GM19438 (cell line): Measurements from ENCODE around the gene SH3RF1.
"Not testable (repeated sequence)": the region's sequence is repeated elsewhere in the genome, so short reads cannot be mapped to it uniquely, and the experiment has no call there.

Source experiments
- ATAC-seq: cut with Tn5 transposase; IDR thresholded peaks from one replicate; pipeline ENCODE4 v1.9.1; 2021; ENCODE audit warnings: low read depth; ENCODE audit not compliant: unreplicated experiment

SH3RF1 gene

DNA sequence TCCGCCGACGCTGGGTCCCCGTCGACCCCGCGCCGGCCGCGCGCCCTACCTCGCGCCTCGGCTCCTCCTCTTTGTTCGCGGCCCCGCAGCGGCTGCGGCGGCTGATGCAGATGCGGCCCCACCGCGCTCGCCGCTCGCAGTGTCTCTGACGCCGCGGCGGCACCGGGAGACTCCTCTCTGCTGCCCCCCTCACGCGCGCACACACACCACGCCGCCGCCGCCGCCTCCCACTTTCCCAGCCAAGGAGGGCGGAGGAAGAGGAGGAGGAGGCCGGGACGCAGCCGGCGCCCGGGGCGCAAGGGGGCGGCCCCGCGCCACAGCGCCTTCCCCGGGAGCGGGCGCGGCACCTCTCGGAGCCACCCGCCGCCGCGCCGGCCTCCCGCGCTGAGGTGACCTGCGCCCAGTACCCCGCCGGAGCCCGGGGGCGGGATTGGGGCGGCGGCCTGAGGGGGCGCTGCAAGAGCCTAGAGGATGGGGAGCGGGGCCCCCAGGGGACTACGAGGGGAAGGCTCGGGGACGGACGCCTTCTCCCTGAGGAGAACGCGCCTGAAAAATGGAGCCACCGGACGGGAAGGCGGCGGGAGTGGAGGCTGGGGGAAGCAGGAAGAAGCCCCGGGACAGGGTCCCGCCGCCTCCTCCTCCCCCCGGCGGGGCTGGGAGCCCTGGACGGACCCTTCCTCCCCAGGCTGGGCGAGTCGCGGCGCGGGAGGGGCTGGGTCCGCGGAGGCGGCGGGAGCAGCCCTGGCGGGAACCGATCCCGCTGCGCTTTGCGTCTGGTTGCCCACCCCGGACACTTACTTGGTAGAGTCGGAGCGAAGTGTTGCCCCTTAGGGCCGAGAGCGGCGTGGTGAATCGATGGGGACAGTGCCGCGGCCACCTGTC lies at the start of gene SH3RF1:
TSS of gene SH3RF1 (minus strand) at position 147 of the 882 bp plus-strand sequence. CDS start 1,744 bp downstream, outside the sequence.
- peak; percentile 69 for ATAC-seq

DNA sequence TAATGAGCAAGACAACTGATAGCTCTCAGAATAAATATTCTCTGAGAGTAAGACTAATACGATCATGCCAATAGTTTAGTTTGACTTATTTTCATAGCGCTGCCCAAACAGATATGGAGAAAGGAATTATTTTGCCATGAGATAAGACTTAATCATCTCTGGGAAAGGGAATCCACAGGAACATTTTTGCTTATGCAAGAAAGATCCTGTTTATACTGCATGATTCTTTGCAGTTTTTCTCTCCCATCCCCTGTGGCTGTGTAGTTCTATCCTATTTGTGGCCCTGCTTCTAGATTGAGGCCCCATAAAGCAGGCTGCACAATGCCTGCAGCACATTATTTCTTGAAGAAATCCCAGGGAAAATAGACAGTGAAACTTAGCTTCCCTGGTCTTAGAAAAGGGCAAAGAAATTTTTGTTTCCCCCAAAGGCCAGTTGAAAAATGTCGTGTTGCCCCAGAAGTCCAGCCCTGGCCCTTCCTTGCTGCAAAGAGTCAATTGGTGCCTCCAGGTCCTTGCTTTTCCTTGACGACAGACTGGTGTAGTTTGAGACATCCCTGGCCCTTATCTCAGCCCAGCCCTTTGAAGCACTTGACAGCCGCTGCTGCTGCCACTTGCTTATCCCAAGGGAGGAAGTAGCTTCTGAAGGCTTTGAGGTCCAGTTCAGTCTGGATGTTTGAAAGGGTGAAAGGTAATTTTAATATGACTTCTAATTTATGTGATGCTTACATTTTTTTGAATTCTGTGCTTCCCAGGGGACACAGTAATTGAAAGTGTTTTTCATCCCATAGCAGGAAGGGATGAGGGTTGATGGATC lies 45.0 kb upstream of the SH3RF1 start:
- no peak for ATAC-seq

DNA sequence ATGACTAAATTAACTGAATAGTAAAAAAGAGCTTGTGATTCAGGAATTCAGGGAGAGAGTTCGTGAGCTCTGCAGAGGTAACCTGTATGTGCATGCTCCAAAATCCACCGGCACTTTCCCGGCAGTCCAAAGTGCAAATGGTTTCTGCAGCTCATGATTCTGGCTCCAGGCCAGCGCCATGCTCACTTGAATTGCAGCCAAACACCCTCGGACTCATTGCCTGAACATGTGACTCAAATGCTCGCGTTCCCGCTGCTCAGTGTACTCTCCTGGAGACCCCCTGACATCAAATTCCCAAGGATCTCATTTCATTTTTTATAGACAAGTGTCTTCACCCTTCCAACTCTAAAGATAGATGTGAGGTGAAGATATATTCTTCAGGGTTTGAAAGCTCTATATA lies 44.1 kb upstream of the SH3RF1 start:
- ATAC-seq, result no peak

- ATAC-seq, result no peak
These were observed 43.0 kb upstream of the SH3RF1 start for GRCh38 chr4:169313732-169314131.

DNA sequence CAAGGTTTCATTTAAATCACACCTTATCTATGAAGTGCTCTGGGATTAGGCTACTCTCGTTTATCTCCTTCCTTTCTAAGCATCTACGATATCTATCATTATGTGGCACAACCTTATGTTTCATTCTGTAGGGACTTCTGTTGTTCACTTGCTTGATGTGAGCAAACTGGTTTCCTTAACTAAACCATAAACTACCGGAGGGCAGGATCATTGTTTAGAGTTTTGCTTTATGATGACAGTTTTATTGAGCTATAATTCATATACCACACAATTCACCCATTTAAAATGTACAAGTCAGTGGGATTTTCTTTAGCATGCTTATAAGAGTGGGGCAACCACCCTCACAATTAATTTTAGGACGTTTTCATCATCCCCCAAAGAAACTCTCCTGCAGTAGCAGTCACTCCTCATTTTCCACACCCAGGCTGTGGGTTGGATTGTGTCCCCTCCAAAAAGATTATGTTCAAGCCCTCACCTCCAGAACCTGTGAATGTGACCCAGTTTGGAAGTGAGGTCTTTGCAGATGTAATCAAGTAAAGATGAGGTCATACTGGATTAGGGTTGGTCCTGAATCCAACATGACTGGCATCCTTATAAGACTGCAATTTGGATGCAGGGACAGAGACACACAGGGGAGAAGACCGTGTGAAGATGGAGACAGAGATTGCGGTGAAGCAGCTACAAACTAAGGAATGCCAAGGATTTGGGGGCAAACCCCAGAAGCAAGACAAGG lies 42.1 kb upstream of the SH3RF1 start:
- no peak for ATAC-seq

GRCh38 chr4:169311643-169312365 lies 41.0 kb upstream of the SH3RF1 start:
- ATAC-seq, result peak; percentile 96

GRCh38 chr4:169309326-169309967 lies 38.7 kb upstream of the SH3RF1 start:
- ATAC-seq, result no peak

DNA sequence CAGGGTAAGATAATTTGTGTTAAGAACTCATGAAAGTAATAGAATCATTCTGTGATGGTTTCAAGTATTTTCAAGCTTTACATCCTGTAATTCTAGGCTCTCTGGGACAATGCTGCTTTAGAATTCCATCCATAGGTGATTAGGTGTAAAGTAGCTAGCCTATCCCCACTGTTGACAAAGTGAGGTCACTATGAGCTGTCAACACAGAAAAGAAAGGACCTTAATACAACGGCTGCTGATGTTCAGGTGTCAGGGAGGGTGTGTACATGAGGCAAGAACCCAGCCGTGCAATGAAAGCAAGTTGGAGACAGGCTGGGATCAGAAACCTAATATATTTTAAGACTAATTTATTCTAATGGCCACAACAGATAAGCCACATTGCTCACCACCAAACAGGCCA lies 36.8 kb upstream of the SH3RF1 start:
- ATAC-seq, result no peak

GRCh38 chr4:169305651-169306050 lies 34.9 kb upstream of the SH3RF1 start:
- no peak for ATAC-seq

DNA sequence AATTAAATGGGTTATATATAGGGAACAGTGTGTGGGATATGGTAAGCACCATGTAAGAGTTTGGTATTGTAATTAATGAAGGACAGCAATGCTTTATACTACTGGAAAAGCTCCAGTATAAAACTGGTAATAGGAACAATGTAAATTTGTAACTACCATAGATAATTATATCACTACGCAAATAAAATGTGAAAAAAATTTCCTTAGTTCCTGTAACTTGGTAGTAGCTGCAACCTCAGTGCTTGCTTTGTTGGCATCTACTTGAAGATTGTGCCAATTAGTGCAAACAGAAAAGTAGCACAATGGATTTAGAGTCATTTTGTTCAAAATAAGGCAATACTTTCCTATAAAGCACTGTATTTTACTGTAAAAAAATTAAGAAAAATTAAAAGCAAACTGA lies 34.4 kb upstream of the SH3RF1 start:
- no peak for ATAC-seq

DNA sequence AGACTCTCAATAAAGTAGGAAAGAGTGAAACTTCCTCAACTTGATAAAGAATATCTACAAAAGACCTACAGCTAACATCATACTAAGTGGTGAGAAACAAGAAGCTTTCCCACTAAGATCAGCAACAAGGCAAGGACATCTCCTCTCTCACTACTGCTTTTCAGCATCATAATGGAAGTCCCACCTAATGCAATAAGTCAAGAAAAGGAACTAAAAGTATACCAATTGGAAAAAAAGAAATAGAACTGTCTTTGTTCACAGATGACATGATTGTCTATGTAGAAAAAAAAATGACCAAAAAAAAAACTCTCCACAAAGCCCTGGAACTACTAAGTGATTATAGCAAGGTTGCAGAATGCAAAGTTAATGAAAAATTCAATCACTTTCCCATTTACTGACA lies 25.1 kb upstream of the SH3RF1 start:
- no peak for ATAC-seq

DNA sequence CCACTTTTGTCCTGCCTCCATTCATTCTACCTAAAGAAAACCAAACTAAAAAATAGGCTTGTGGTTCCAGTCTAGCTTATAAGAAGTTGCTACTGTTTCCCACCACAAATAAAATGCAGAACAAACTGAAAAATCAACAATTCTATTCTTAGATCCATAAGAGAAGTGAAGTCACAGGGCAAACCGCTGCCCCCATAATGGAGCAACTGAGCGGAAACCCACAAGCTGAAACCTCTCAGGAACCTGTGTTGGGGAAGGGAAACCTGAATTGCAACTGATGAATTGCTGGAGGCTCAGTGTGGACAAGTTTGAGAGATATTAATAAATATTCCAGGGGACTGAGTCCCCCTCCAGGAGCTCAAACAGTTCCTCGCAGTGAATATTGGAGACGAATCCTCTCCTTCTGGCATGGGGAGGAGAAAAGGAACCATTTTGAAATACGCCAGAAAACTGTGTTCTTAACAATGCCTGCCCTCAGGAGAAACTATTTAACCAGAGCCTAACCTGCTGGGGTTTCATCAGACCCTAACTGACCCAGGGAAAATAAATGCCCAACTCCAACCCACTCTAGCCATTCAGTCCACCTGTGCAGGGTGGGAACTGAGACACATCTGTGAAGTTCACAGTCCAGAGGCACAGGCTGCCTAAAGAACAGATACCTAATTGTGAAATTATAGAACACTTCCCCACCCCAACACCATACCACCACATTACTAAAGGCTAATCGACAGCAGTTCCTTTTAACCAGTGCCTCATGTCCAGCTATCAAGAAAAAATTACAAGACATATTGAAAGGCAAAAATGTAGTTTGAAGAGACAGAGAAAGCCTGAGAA lies 22.8 kb upstream of the SH3RF1 start:
- peak; percentile 87 for ATAC-seq

DNA sequence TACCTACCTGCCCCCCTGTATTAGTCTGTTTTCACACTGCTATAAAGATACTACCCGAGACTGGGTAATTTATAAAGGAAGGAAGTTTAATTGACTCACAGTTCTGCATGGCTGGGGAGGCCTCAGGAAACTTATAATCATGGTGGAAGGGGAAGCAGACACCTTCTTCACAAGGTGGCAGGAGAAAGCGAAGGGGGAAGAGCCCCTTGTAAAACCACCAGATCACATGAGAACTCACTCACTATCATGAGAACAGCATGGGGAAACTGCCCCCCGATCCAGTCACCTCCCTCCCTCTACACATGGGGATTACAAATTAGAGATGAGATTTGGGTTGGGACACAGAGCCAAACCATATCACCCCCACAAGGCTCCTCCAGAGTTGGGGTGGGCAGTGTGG lies 17.2 kb upstream of the SH3RF1 start:
- ATAC-seq, result not testable (repeated sequence)

DNA sequence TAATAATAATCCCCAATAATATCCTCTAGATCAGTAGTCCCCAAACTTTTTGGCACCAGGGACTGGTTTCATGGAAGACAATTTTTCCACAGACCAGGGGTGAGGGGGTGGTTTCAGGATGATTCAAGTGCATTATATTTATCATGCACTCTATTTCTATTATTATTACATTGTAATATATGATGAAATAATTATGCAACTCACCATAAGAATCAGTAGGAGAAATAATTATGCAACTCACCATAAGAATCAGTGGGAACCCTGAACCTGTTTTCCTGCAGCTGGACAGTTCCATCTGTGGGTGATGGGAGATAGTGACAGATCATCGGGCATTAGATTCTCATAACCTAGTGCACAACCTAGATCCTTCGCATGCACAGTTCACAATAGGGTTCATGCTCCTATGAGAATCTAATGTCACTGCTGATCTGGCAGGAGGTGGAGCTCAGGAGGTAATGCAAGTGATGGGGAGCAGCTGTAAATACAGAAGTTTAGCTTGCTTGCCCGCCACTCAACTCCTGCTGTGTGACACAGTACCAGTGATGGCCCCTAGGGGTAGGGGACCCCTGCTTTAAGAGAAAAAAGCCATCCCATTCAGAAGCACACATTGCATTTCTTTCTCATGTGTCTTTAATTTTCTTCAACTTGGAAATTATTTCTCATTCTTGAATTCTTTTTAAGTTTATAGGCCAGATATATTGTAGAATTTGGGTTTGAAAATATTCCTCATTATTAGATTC lies 16.0 kb upstream of the SH3RF1 start:
- no peak for ATAC-seq

DNA sequence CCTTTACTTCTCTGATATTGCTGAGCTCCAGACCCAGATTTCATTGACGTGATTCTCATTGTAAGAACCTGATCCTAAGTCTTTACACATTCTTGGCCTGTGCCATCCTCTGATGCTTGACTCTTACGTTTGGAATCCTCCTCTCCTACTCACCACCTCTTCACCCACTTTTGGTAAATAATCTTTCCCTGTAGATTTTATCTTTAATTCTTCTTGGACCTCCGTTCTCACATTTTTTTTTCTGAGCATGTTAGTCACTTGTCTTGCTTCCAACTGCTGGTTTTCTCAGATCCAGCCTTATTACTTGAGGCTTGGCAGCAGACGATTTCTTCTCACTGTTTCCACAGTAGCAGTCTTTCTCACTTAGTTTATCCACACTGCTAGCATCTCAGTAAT lies 12.4 kb upstream of the SH3RF1 start:
- no peak for ATAC-seq

DNA sequence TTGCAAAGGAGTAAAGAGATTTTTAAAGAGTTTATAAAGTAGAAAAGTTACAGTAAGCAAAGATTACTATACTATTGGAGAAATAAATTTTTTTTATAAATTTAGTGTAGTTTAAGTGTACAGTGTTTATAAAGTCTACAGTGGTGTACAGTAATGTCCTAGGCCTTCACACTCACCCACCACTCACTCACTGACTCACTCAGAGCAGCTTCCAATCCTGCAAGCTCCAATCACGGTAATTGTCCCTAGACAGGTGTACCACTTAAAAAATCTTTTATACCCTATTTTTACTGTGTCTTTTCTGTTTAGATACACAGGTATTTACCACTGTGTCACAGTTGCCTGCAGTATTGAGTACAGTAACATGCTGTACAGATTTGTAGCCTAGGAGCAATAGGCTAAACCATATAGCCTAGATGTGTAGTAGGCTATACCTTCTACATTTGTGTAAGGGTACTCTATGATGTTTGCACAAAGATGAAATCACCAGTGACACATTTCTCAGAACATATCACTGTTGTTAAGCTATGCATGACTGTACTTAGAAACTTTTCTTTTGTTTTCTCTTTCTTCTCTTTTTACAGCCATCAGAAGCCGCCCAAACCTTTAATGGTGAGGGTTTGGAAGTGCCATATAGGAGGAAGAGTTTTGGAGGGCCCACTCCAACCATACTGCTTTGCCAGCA lies 11.8 kb upstream of the SH3RF1 start:
- no peak for ATAC-seq

DNA sequence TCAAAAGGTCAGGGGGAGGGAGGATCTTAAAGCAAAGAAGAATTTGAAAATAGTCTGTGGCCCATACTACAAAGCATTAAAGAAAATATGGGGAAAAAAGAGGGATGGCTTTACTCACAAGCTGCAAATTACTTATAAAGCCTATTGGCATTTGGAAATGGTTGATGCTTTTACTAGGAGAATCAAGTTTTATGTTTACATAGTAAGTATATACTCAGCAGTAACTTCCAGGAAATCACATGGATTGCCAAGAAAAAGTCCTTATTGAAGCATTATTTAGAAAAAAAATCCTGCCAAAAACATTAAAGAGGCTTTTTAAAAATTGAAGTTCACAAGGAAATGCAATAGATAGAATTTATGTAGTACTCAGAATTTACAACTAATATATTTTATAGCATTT lies 8.4 kb upstream of the SH3RF1 start:
- no peak for ATAC-seq

GRCh38 chr4:169278624-169279023 lies 7.9 kb upstream of the SH3RF1 start:
- no peak for ATAC-seq
